ENCODE measurements around the gene FAM76A. TPM values are rescaled to one million over a fixed set of nuclear protein-coding genes. Genes with fewer than 3 reads are reported as not detected.
"Not testable (repeated sequence)": the region's sequence is repeated elsewhere in the genome, so short reads cannot be mapped to it uniquely, and the experiment has no call there.

FAM76A gene
- polyA plus RNA-seq (2013, experiment 1 of 2), result 7.5 TPM
- polyA plus RNA-seq (2013, experiment 2 of 2), result 7.3 TPM

DNA sequence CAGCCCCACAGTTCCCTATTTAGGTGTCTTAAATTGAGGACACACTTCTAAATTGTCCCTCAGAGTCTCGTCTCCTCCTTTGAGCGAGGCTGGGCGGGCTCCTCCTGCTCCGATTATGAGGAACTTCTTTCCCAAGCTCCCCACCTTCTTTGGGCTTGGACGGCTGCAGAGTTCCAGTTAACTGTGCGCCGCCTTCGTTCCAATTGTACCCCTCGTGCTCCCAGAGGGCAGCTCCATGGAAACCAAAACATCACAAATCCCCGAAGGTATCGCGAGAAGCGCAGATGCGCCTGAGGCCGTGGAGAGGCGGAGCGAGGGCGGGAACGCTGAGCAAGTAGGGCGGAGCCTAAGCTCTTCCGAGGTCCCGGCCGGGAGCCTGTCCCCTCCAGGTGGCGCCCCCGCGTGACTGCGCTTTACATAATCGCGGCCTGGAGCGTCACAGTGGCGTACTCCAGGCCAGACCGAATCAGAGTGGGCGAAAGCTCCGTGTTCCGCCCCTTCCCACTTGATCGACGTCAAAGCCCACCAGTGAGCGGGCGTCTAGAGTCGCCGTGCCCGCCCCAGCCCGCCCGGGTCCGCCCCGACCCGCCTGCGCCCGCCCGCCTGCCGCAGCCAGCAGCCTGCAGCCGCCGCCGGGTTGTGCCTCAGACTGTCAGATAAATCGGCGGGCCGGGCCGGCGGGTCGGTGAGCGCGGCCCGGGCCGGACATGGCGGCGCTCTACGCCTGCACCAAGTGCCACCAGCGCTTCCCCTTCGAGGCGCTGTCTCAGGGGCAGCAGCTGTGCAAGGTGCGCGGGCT, at the start of gene FAM76A:
TSS of gene FAM76A (plus strand) at position 588 of the 799 bp plus-strand sequence. CDS start at position 708, 120 bp downstream.
- Histone ChIP-seq H4K5ac (ENCODE audit: low read length) (peak within 1 kb of the TSS; percentile 90), H3K79me1 (ENCODE audit: low read length) (no peaks in the 10 kb centered on the region), H3K23ac (ENCODE audit: low read length) (no peak within 1 kb of the TSS), H2BK5ac (ENCODE audit: low read length) (no peak within 1 kb of the TSS), H2BK120ac (ENCODE audit: low read depth, low read length) (no peak within 1 kb of the TSS), H3K4me2 (ENCODE audit: low read length) (peak within 1 kb of the TSS; percentile 83), H3K79me2 (ENCODE audit: control insufficient read depth, insufficient read depth, low read length) (no peaks in the 10 kb centered on the region), H3K27me3 (ENCODE audit: insufficient read depth, low read length, poor library complexity) (no peaks in the 10 kb centered on the region), H3K9ac (ENCODE audit: low read length) (peak within 1 kb of the TSS; percentile 87), H2AK5ac (ENCODE audit: low read length) (no peak within 1 kb of the TSS), H3K18ac (ENCODE audit: low read length) (peak within 1 kb of the TSS; percentile 88), H3K36me3 (ENCODE audit: control insufficient read depth, insufficient read depth, low read length) (no peaks in the 10 kb centered on the region), H4K8ac (ENCODE audit: low read depth, low read length) (no peak within 1 kb of the TSS), H3K27ac (ENCODE audit: low read depth, low read length) (peak within 1 kb of the TSS; percentile 76), H3K4me1 (ENCODE audit: control insufficient read depth, low read depth, low read length) (no peaks in the 10 kb centered on the region), H2BK15ac (replicated peaks; ENCODE audit: low read depth) (no peak within 1 kb of the TSS), H3K4me3 (ENCODE audit: low read length) (peak within 1 kb of the TSS; percentile 76), H3K4ac (ENCODE audit: low read depth, low read length) (peak within 1 kb of the TSS; percentile 19), H3K56ac (ENCODE audit: low read length) (peak within 1 kb of the TSS; percentile 45)
- peak; percentile 99 for DNase-seq
- no CpG with 5 or more reads among the region's 72 CpGs for WGBS (ENCODE audit: extremely low coverage, insufficient coverage, low lambda C conversion rate)

DNA sequence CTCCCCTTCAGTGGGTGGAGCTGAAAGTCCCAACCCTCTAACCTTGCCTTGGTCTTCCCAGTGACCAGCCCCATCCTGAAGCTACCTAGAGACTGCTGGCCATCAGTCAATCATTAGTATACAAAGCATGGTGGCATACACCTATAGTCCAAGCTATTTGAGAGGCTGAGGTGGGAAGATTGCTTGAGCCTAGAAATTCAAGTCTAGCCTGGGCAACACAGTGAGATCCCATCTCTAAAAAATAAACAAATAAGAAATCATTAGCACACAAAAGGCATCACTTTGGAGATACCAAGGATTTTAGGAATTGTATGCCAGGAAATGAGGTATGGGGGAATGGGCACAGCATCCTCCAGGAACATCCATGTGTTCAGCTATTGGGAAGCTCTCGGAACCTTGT, 49.4 kb upstream of the FAM76A start:
- Histone ChIP-seq H3K4ac (ENCODE audit: low read depth, low read length) (no peak overlapping the region), H3K27me3 (ENCODE audit: insufficient read depth, low read length, poor library complexity) (no peaks in the 10 kb centered on the region), H3K23ac (ENCODE audit: low read length) (no peak overlapping the region), H3K4me2 (ENCODE audit: low read length) (no peak overlapping the region), H3K36me3 (ENCODE audit: control insufficient read depth, insufficient read depth, low read length) (no peaks in the 10 kb centered on the region), H3K27ac (ENCODE audit: low read depth, low read length) (no peak overlapping the region), H3K56ac (ENCODE audit: low read length) (no peak overlapping the region), H2BK15ac (replicated peaks; ENCODE audit: low read depth) (no peak overlapping the region), H3K18ac (ENCODE audit: low read length) (no peak overlapping the region), H3K4me1 (ENCODE audit: control insufficient read depth, low read depth, low read length) (no peaks in the 10 kb centered on the region), H2BK5ac (ENCODE audit: low read length) (no peak overlapping the region), H3K9ac (ENCODE audit: low read length) (no peak overlapping the region), H2BK120ac (ENCODE audit: low read depth, low read length) (no peak overlapping the region), H2AK5ac (ENCODE audit: low read length) (no peak overlapping the region), H3K4me3 (ENCODE audit: low read length) (no peak overlapping the region), H4K8ac (ENCODE audit: low read depth, low read length) (no peak overlapping the region), H3K79me2 (ENCODE audit: control insufficient read depth, insufficient read depth, low read length) (no peaks in the 10 kb centered on the region), H4K5ac (ENCODE audit: low read length) (no peak overlapping the region), H3K79me1 (ENCODE audit: low read length) (no peaks in the 10 kb centered on the region)
- DNase-seq, result no peak
- WGBS (ENCODE audit: extremely low coverage, insufficient coverage, low lambda C conversion rate), result no CpG with 5 or more reads among the region's 1 CpG

DNA sequence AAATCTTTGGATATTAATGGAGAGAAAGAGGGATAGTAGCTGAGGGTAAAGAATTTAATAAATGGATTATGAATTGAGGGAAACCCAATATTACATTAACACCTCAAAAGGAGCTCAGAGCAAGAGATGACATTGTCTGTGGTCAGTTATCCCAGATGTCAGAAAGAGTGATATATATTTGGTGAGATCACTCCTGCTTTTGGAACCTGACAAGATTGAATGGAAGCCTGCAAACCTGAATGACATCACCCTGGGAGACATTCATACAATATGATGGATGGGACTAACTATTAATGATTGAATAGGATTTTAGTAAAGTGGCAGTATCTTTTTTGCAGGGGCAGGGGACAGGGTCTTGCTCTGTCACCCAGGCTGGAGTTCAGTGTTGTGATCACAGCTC, 47.0 kb upstream of the FAM76A start:
- H4K5ac ChIP-seq (ENCODE audit: low read length), result no peak overlapping the region
- no peak overlapping the region for H3K4ac ChIP-seq (ENCODE audit: low read depth, low read length)
- H3K4me1 ChIP-seq (ENCODE audit: control insufficient read depth, low read depth, low read length), result no peaks in the 10 kb centered on the region
- no peak overlapping the region for H3K9ac ChIP-seq (ENCODE audit: low read length)
- H3K79me2 ChIP-seq (ENCODE audit: control insufficient read depth, insufficient read depth, low read length), result no peaks in the 10 kb centered on the region
- H3K36me3 ChIP-seq (ENCODE audit: control insufficient read depth, insufficient read depth, low read length), result no peaks in the 10 kb centered on the region
- no peak overlapping the region for H2BK5ac ChIP-seq (ENCODE audit: low read length)
- H3K18ac ChIP-seq (ENCODE audit: low read length), result no peak overlapping the region
- H2BK120ac ChIP-seq (ENCODE audit: low read depth, low read length), result no peak overlapping the region
- H3K4me3 ChIP-seq (ENCODE audit: low read length), result no peak overlapping the region
- no peak for DNase-seq
- H3K23ac ChIP-seq (ENCODE audit: low read length), result no peak overlapping the region
- no peak overlapping the region for H2BK15ac ChIP-seq (replicated peaks; ENCODE audit: low read depth)
- H2AK5ac ChIP-seq (ENCODE audit: low read length), result no peak overlapping the region
- no peaks in the 10 kb centered on the region for H3K27me3 ChIP-seq (ENCODE audit: insufficient read depth, low read length, poor library complexity)
- H3K4me2 ChIP-seq (ENCODE audit: low read length), result no peak overlapping the region
- no peak overlapping the region for H4K8ac ChIP-seq (ENCODE audit: low read depth, low read length)
- H3K27ac ChIP-seq (ENCODE audit: low read depth, low read length), result no peak overlapping the region
- H3K56ac ChIP-seq (ENCODE audit: low read length), result no peak overlapping the region
- no peaks in the 10 kb centered on the region for H3K79me1 ChIP-seq (ENCODE audit: low read length)

DNA sequence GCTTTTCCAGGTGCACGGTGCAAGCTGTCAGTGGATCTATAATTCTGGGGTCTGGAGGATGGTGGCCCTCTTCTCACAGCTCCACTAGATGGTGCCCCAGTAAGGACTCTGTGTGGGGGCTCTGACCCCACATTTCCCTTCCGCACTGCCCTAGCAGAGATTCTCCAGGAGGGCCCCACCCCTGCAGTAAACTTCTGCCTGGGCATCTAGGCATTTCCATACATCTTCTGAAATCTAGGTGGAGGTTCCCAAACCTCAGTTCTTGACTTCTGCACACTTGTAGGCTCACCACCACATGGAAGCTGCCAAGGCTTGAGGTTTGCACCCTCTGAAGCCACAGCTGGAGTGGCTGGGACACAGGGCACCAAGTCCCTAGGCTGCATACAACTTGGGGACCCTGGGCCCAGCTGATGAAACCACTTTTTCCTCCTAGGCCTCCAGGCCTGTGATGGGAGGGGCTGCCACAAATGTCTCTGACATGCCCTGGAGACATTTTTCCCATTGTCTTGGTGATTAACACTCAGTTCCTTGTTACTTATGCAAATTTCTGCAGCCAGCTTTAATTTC, 45.5 kb upstream of the FAM76A start:
- H2BK120ac ChIP-seq (ENCODE audit: low read depth, low read length), result not testable (repeated sequence)

DNA sequence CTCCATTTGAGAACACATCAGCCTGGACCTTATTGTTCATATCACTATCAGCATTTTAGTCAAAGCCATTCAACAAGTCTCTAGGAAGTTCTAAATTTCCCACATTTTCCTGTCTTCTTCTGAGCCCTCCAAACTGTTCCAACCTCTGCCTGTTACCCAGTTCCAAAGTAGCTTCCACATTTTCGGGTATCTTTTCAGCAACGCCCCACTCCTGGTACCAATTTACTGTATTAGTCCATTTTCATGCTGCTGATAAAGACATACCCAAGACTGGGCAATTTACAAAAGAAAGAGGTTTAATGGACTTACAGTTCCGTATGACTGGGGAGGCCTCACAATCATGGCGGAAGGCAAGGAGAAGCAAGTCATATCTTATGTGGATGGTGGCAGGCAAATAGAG, 44.2 kb upstream of the FAM76A start:
- not testable (repeated sequence) for H3K4ac ChIP-seq (ENCODE audit: low read depth, low read length); H4K5ac ChIP-seq (ENCODE audit: low read length); H3K23ac ChIP-seq (ENCODE audit: low read length); H2BK120ac ChIP-seq (ENCODE audit: low read depth, low read length); H3K18ac ChIP-seq (ENCODE audit: low read length); H3K9ac ChIP-seq (ENCODE audit: low read length); H3K79me1 ChIP-seq (ENCODE audit: low read length); H2BK5ac ChIP-seq (ENCODE audit: low read length); H2AK5ac ChIP-seq (ENCODE audit: low read length); H3K4me2 ChIP-seq (ENCODE audit: low read length); H3K4me3 ChIP-seq (ENCODE audit: low read length); H3K79me2 ChIP-seq (ENCODE audit: control insufficient read depth, insufficient read depth, low read length); H3K27ac ChIP-seq (ENCODE audit: low read depth, low read length); H3K27me3 ChIP-seq (ENCODE audit: insufficient read depth, low read length, poor library complexity); H3K36me3 ChIP-seq (ENCODE audit: control insufficient read depth, insufficient read depth, low read length); H3K56ac ChIP-seq (ENCODE audit: low read length); DNase-seq; H4K8ac ChIP-seq (ENCODE audit: low read depth, low read length); H3K4me1 ChIP-seq (ENCODE audit: control insufficient read depth, low read depth, low read length); H2BK15ac ChIP-seq (replicated peaks; ENCODE audit: low read depth)
- WGBS (ENCODE audit: extremely low coverage, insufficient coverage, low lambda C conversion rate), result no CpG with 5 or more reads among the region's 4 CpGs

More for the DNA sequence above, 45.5 kb upstream of the FAM76A start:
- not testable (repeated sequence) for H3K27me3 ChIP-seq (ENCODE audit: insufficient read depth, low read length, poor library complexity); H3K4me2 ChIP-seq (ENCODE audit: low read length); DNase-seq; H3K23ac ChIP-seq (ENCODE audit: low read length); H2BK5ac ChIP-seq (ENCODE audit: low read length); H3K4me3 ChIP-seq (ENCODE audit: low read length); H3K4ac ChIP-seq (ENCODE audit: low read depth, low read length); H2BK15ac ChIP-seq (replicated peaks; ENCODE audit: low read depth); H3K79me2 ChIP-seq (ENCODE audit: control insufficient read depth, insufficient read depth, low read length); H3K9ac ChIP-seq (ENCODE audit: low read length); H3K36me3 ChIP-seq (ENCODE audit: control insufficient read depth, insufficient read depth, low read length); H3K4me1 ChIP-seq (ENCODE audit: control insufficient read depth, low read depth, low read length); H2AK5ac ChIP-seq (ENCODE audit: low read length); H3K79me1 ChIP-seq (ENCODE audit: low read length); H3K27ac ChIP-seq (ENCODE audit: low read depth, low read length); H4K8ac ChIP-seq (ENCODE audit: low read depth, low read length); H4K5ac ChIP-seq (ENCODE audit: low read length); H3K18ac ChIP-seq (ENCODE audit: low read length); H3K56ac ChIP-seq (ENCODE audit: low read length)
- WGBS (ENCODE audit: extremely low coverage, insufficient coverage, low lambda C conversion rate), result no CpG with 5 or more reads among the region's 2 CpGs

All from mesendoderm (in vitro differentiated cells).